ENCODE data around the gene UGT2B10. TPM values are rescaled to one million over a fixed set of nuclear protein-coding genes. Genes with fewer than 3 reads are reported as not detected.

The UGT2B10 gene
- total and polyA plus RNA-seq, 5 experiments from 2014 or later = not detected

DNA sequence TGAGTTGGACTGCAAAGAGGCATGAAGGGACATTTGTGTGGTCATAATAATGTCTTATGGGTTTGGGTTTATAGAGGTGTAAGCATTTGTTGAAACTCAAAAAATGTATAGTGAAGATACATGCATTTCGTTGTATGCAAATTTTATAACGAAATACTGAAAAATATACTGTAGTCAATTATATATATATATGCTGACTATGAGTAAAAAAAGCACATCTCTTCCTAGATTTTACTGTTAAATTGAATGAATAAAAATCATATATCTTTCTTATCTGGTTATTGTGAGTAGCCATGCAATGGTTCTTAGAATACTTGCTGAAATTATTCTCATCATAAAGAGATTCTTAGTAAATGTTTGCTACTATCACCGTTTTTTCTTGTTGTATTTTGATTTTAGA lies 34.5 kb downstream of the UGT2B10 start:
- POLR2A ChIA-PET = no interaction called here
- no peak for ATAC-seq

DNA sequence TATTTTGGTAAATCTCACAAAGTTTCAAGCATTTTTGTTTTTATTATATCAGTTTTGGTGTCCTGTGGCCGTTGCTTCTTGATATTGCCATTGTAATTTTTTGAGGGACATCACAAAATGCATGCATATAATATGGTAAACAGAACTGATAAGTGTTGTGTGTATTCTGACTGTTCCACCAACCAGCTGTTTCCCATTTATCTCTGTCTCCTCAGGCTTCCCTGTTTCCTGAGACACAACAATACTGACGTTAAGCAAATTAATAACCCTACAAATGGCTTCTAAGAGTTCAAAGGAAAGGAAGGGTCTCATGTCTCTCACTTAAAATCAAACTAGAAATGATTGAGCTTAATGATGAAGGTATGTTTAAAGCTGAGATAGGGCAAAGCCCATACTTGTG lies 40.0 kb downstream of the UGT2B10 start:
- ATAC-seq (no peak), DNase-seq (no peak)
- H3K36me3 Mint-ChIP-seq = peaks cover 0 to 10% (median 0%) of the 10 kb centered on the region in 3 donors
- peaks cover 0 to 19% (median 7%) of the 10 kb centered on the region in 9 donors for H3K9me3 Mint-ChIP-seq
- POLR2A ChIA-PET = no interaction called here
- H3K27ac Mint-ChIP-seq = no peak overlapping the region
- H3K4me3 Mint-ChIP-seq = no peak overlapping the region
- no peaks in the 10 kb centered on the region for H3K27me3 Mint-ChIP-seq
- peaks cover 0 to 2% (median 0%) of the 10 kb centered on the region in 4 donors for H3K4me1 Mint-ChIP-seq

More for the DNA sequence above, 34.5 kb downstream of the UGT2B10 start:
- no peak for DNase-seq
- no peak overlapping the region for H3K4me3 Mint-ChIP-seq
- H3K27ac Mint-ChIP-seq = no peak overlapping the region
- H3K27me3 Mint-ChIP-seq = peaks cover 0 to 1% (median 0%) of the 10 kb centered on the region in 5 donors
- H3K9me3 Mint-ChIP-seq = peaks cover 0 to 9% (median 5%) of the 10 kb centered on the region in 9 donors
- H3K36me3 Mint-ChIP-seq = no peaks in the 10 kb centered on the region
- H3K4me1 Mint-ChIP-seq = peaks cover 0 to 2% (median 0%) of the 10 kb centered on the region in 4 donors

DNA sequence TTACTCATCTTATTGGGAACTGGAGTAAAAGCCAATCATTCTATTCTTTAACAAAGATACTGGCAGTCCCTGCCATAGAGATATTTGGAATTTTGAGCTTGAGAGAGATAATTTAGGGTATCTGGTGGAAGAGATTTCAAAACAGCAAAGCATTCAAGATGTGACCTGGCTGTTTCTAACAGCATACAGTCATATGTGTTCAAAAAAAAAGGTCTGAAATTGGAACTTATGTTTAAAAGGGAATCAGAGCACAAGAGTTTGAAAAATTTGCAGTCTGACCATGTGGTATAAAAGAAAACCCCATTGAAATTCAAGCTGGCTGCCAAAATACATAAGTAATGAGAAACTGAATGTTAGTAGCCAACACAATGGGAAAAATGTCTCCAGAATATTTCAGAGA lies 42.2 kb downstream of the UGT2B10 start:
- DNase-seq (no peak), ATAC-seq (no peak)
- Mint-ChIP-seq H3K4me1 (peaks cover 0 to 2% (median 0%) of the 10 kb centered on the region in 4 donors), H3K4me3 (no peak overlapping the region), H3K36me3 (peaks cover 0 to 10% (median 0%) of the 10 kb centered on the region in 3 donors), H3K27me3 (no peaks in the 10 kb centered on the region), H3K27ac (no peak overlapping the region), H3K9me3 (peaks cover 0 to 19% (median 7%) of the 10 kb centered on the region in 9 donors)
- POLR2A ChIA-PET = no interaction called here

DNA sequence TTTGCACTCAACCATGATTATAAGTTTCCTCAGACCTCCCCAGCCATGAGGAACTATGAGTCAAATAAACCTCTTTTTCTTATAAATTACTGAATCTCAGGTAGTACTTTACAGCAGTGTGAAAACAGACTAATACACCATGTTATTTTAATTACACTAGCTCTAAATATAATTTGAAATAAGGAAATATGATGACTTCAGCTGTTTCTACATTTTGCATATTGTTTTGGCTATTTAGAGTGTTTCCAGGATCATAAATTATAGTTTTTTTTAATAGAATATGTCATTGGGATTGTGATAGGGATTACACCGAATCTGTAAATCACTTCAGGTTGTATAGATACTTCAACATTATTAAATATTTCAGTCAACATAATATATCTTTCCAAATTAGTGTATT lies 43.9 kb downstream of the UGT2B10 start:
- Mint-ChIP-seq H3K4me3 (no peak overlapping the region), H3K4me1 (no peaks in the 10 kb centered on the region), H3K27me3 (no peaks in the 10 kb centered on the region), H3K27ac (no peak overlapping the region), H3K9me3 (peaks cover 0 to 19% (median 7%) of the 10 kb centered on the region in 9 donors), H3K36me3 (peaks cover 0 to 10% (median 0%) of the 10 kb centered on the region in 3 donors)
- DNase-seq = no peak
- POLR2A ChIA-PET = no interaction called here
- ATAC-seq = no peak

DNA sequence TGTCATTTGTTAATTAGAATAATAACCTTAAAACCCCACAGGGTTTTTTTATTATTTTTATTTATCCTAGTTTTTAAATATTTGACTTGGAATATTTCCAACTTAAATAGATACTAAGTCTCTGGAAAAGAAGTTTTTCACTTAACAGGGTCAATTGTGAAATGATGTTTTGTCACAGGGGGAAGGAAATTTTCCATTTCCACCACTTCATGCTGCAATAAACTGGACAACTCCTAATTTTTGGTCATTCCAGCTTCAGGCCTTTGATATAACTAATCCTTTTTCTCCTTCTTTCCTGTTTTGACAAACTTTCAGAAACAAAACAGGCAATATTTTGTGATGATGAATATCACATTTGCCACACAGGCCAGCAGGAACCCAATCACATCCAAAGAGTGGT lies 45.3 kb downstream of the UGT2B10 start:
- no peak overlapping the region for H3K4me3 Mint-ChIP-seq
- DNase-seq (no peak), ATAC-seq (no peak)
- H3K27ac Mint-ChIP-seq = no peak overlapping the region
- no peaks in the 10 kb centered on the region for H3K4me1 Mint-ChIP-seq
- POLR2A ChIA-PET = no interaction called here
- no peaks in the 10 kb centered on the region for H3K27me3 Mint-ChIP-seq
- H3K36me3 Mint-ChIP-seq = peaks cover 0 to 10% (median 0%) of the 10 kb centered on the region in 3 donors
- peaks cover 0 to 19% (median 6%) of the 10 kb centered on the region in 9 donors for H3K9me3 Mint-ChIP-seq

DNA sequence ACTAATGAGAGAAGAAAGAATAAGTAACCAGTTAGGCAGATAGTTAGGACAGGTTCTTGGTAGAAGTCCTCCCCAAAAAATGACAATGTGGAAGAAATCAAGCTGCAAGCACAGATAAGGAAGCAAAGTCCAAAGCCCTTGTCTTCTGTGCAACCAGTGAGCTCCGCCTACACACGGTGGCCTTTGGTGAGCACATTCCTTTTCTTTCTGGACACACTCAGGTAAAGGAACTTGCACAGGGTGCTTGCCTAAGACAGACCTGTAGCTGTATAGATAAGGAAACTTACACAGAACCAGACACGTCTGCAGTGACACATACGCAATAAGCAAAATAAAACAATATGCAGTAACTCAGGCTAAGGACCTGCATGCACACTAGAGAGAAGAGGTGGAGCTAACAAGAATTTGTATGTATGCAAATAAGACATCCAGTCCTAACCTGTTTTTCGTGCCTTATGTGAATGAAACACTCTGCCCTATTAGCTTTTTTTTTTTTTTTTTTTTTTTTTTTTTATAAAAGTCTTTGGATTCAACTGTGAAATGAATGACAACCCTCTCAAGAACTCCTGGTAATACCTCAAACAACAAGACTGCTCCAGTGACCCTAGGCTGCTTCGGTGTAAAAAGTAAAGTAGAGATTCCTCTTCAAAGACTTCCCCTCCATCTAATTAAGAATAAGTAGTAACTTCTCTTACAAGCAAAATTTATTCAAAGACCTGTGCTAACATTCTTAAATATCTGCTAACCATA lies 48.8 kb downstream of the UGT2B10 start:
- peaks cover 0 to 2% (median 0%) of the 10 kb centered on the region in 9 donors for H3K9me3 Mint-ChIP-seq
- no peaks in the 10 kb centered on the region for H3K4me1 Mint-ChIP-seq
- H3K27ac Mint-ChIP-seq = no peak overlapping the region
- no peaks in the 10 kb centered on the region for H3K36me3 Mint-ChIP-seq
- DNase-seq (no peak), ATAC-seq (no peak)
- H3K4me3 Mint-ChIP-seq = no peak overlapping the region
- POLR2A ChIA-PET = no interaction called here
- H3K27me3 Mint-ChIP-seq = no peaks in the 10 kb centered on the region

DNA sequence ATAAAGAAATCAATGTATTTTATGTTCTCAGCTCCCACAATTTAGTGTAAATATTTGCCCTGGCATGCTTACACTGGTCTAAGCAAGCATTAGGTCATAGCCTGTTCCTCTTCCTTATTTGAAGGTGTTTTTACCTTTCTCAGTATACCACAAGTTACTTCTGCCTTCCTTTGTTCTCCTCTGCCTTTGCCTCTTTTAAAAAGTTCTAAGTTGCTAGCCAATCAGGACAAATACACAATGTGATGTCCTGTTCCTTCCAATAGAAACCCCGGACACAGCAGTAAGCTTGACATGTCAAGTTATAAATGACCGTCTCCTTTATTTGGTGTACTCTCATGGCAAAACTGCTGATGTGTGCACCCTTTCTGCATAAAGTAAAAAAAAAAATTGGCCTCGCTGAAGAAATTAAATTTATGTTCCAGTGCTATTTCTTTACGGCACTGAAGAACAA lies 49.4 kb downstream of the UGT2B10 start:
- POLR2A ChIA-PET = no interaction called here
- ATAC-seq = no peak
- DNase-seq = no peak
- Mint-ChIP-seq H3K27ac (no peak overlapping the region), H3K9me3 (peaks cover 0 to 2% (median 0%) of the 10 kb centered on the region in 9 donors), H3K4me3 (no peak overlapping the region), H3K36me3 (no peaks in the 10 kb centered on the region), H3K4me1 (no peaks in the 10 kb centered on the region), H3K27me3 (no peaks in the 10 kb centered on the region)

DNA sequence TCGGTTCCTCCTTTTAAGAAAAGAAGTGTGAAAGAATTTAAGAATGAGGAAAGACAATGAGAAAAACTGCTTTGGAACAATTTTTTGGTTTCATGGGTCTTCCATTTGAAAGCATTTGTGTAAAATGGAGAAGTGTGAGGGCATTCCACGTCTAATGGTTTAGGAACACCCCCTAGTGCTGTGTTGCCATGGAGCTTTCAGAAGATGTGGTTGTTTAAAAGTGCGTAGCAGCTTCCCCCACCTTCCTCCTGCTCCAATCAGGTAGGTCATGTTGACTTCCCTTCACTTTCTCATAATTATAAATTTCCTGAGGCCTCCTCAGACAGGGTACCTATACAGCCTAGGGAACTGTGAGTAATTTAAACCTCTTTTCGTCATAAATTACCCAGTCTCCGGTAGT lies 50.0 kb downstream of the UGT2B10 start:
- ATAC-seq = no peak
- Mint-ChIP-seq H3K36me3 (no peaks in the 10 kb centered on the region), H3K4me1 (no peaks in the 10 kb centered on the region), H3K27ac (no peak overlapping the region), H3K4me3 (no peak overlapping the region), H3K9me3 (peaks cover 0 to 2% (median 0%) of the 10 kb centered on the region in 9 donors), H3K27me3 (no peaks in the 10 kb centered on the region)
- no peak for DNase-seq
- POLR2A ChIA-PET = no interaction called here

DNA sequence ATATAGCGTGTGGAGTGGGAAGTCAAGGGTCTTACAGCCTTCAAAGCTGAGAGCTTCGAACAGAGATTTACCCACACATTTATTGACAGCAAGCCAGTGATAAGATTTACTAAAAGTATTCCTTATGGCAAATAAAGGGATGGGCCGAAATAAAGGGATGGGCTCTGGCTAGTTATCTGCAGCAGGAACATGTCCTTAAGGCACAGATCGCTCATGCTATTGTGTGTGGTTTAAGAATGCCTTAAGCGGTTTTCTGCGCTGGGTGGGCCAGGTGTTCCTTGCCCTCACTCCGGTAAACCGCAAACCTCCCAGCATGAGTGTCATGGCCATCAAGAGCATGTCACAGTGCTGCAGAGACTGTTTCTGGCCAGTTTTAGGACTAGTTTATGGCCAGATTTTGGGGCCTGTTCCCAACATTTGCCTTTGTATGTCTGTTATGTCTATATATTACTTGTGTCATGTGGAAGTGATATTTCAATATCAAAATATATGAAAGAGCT lies 53.5 kb downstream of the UGT2B10 start:
- Mint-ChIP-seq H3K27ac (no peak overlapping the region), H3K36me3 (no peaks in the 10 kb centered on the region), H3K9me3 (peaks cover 0 to 2% (median 0%) of the 10 kb centered on the region in 9 donors), H3K4me3 (no peak overlapping the region), H3K4me1 (no peaks in the 10 kb centered on the region), H3K27me3 (peaks cover 0 to 2% (median 0%) of the 10 kb centered on the region in 5 donors)
- DNase-seq = no peak
- POLR2A ChIA-PET = no interaction called here
- no peak for ATAC-seq

DNA sequence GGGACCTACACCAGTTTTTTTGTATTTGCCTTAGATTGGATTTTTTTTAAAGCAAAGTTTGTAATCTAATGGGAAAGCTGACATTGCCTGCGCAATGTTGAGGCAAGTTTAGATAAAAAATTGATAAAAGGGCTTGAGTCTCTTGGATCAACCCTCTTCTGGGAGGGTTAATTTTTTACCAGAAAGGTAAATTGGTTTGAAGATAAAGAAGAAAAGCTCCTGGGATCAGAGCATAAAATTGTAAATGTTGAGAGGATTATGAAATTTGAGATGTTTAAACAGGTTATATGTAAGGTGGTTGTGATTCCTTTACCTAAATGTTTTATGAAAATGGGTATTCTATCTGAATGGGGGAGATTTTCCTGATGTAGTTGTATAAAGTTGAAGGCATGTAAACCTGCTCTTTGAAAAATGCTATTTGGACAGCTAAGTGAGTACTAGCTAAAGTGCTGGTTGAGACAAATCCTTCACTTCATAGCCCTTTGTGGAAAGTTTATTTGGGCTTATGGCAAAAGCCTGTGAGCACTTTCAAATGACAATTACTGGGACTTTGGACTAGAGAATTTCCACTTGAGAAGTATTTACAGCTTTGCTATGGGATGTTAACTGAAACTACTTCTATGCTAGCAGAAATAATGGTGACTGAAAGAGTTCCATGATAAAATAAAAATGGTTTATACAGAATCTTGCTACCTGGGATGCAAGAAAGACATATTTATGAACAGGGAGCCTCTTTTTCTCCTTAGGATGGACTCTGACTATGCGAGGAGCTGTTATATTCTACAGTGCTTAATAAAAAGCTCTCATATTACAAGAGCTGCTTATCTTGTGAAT lies 56.2 kb downstream of the UGT2B10 start:
- H3K27ac Mint-ChIP-seq = no peak overlapping the region
- no peaks in the 10 kb centered on the region for H3K9me3 Mint-ChIP-seq
- peaks cover 0 to 2% (median 0%) of the 10 kb centered on the region in 5 donors for H3K27me3 Mint-ChIP-seq
- H3K36me3 Mint-ChIP-seq = no peaks in the 10 kb centered on the region
- no peaks in the 10 kb centered on the region for H3K4me1 Mint-ChIP-seq
- no peak overlapping the region for H3K4me3 Mint-ChIP-seq
- POLR2A ChIA-PET = no interaction called here
- DNase-seq (no peak), ATAC-seq (no peak)

DNA sequence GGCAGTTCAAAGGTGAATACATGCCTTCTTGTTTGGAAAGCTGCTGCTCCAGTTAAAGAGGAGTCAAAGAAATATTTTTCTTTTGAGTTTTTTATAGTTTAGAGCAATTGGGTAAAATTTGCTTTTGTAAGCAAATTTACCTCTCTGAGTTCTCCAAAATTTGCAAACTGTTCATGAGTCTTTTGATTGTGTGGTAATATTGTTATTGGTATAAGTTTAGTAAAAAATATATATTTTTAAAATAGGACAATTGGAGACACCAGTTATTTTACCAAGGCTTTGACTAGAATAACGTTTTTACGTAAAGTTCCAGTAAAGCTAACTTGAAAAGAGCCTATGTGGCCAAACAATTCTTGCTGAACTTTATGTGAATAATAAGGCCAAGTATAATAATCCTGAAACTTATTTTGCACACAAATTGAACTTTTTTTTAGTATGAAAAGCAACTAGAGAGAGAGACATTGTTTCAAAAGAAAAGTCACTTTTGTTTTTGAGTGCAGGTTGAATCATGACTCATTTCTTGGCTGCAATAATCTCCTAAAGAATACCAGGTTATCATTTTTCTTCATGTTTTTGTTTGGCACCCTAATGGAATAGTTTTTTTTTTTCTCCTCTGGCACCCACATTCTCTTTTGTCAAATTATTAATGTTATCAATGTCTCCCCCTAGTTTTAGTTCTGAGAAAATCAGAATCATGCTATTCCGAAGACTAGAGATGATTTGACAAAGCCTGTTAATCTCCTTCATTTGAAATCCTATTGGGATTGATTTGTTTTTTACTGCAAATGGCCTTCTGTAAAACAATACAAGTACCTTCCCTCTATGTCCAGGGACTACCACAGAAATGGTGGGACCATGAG lies 57.1 kb downstream of the UGT2B10 start:
- DNase-seq (no peak), ATAC-seq (no peak)
- no peaks in the 10 kb centered on the region for H3K9me3 Mint-ChIP-seq
- no peaks in the 10 kb centered on the region for H3K36me3 Mint-ChIP-seq
- H3K4me3 Mint-ChIP-seq = no peak overlapping the region
- no peaks in the 10 kb centered on the region for H3K4me1 Mint-ChIP-seq
- POLR2A ChIA-PET = no interaction called here
- no peak overlapping the region for H3K27ac Mint-ChIP-seq
- H3K27me3 Mint-ChIP-seq = peaks cover 0 to 2% (median 0%) of the 10 kb centered on the region in 5 donors

DNA sequence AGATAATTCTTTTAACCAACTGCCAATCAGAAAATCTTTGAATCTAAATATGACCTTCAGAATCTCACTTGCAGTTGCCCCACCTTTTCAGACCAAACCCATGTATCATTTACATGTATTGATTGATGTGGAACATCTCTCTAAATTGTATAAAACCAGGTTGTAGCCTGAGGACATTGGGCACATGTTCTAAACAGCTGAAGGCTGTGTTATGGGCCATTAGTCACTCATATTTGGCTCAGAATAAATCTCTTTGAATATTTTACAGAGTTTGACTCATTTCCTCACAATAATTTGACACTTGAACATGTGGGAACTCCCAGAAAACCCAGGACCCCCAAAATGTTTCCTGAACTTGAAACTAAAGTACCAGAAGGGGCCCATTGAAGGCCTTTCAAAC lies 58.7 kb downstream of the UGT2B10 start:
- DNase-seq = no peak
- Mint-ChIP-seq H3K4me3 (no peak overlapping the region), H3K27ac (no peak overlapping the region), H3K9me3 (no peaks in the 10 kb centered on the region), H3K27me3 (peaks cover 0 to 2% (median 0%) of the 10 kb centered on the region in 5 donors), H3K4me1 (no peaks in the 10 kb centered on the region), H3K36me3 (no peaks in the 10 kb centered on the region)
- POLR2A ChIA-PET = no interaction called here
- no peak for ATAC-seq
